Measurements from ENCODE around the gene VASH2.

Gene VASH2

DNA sequence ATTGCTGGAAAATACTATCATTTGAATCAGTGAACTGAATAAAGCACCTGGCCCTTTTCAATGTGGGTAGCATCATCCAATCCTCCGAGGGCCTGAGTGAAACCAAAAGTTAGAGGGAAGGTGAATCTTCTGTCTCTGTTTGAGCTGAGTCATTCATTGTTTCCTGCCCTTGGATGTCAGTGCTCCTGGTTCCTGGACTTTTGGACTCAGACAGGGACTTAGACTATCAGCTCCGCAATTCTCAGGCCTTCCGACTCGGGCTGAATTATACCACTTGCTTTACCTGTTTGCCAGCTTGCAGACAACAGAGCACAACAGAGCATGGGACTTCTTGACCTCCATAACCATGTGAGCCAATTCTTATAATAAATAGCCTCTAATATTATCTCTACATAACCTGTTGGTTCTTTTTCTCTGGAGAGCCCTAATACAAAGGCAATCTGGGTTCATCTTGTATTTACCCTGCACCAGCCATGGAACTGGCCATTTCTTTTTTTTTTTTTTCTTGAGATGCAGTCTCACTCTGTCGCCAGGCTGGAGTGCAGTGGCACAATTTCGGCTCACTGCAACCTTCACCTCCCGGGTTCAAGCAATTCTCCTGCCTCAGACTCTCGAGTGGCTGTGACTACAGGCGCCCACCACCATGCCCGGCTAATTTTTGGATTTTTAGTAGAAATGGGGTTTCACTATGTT lies 19.2 kb upstream of the VASH2 start:
- DNase-seq: no peak

DNA sequence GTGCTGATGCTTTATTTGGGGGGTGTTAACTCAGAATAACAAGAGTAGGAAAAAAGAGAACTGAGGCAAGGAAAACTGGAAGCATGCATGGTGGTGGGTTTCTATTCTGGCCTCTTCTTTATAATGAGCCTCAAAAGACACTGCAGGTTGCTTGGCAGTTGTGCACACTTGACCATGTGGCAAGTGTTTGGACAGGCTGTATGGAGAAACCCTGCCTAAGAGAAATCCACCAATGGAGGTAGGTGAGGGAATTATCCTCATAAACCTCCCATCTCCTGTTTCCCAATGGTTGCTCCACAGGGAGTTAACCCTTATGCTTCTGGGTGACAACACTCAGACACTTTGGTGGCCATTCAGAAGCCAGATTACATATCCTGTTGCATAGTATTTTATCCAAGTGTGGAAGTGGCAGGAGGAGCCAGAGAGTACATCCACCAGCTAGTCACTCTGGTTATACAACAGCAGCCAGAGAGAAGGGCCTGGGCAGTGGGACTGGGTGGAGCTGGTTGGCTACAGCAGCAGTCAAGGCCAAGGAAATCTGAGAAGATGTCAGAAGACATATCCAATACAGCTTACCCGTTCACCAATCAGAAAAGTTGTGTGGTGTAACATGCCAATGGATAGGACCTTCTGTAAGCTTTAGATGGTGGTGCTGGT lies 16.4 kb upstream of the VASH2 start:
- DNase-seq: no peak

GRCh38 chr1:212935387-212935981 lies 14.9 kb upstream of the VASH2 start:
- no peak for DNase-seq

DNA sequence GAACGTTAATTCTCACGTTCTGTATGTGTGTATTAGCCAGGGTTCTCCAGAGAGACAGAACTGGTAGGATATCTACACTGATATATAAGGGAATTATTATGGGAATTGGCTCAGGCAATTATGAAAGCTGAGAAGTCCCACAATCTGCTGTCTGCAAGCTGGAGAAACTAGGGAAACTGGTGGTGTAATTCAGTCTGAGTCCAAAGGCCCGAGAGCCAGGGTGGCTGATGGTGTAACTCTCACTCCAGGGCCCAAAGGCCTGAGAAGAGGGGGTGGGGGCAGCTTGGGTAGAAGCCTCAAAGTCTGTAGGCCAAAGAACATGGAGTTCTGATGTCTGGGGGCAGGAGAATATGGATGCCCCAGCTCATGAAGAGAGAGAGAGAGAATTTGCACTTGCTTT lies 13.3 kb upstream of the VASH2 start:
- DNase-seq: no peak

DNA sequence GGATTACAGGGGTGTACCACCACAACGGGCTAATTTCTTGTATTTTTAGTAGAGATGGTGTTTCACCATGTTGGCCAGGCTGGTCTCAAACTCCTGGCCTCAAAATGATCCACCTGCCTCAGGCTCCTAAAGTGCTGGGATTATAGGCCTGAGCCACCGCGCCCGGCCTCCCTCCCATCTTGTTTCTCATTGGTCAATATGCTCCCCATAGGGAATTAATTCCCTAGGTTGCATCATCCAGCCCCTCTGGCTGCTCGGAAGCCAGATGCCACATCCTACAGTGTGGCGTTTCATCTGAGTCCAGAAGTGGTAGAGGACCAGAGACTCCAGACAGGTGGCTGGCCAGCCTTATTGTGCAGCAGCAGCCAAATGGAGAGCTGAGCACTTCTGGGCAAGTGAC lies 11.5 kb upstream of the VASH2 start:
- peak; percentile 95 for DNase-seq

- no peak for DNase-seq
Observed at GRCh38 chr1:212941452-212941851, 8.9 kb upstream of the VASH2 start.

- no peak for DNase-seq
Observed at GRCh38 chr1:212942679-212943392, 7.5 kb upstream of the VASH2 start.

DNA sequence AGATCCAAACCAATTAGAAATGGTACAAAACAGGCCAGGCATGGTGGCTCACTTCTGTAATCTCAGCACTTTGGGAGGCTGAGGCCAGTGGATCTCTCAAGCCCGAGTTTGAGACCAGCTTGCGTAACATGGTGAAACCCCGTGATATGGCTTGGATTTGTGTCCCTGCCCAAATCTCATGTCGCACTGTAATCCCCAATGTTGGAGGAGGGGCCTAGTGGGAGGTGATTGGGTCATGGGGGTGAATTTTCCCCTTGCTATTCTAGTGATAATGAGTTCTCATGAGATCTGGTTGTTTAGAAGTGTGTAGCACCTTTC lies 7.0 kb upstream of the VASH2 start:
- DNase-seq: no peak

DNA sequence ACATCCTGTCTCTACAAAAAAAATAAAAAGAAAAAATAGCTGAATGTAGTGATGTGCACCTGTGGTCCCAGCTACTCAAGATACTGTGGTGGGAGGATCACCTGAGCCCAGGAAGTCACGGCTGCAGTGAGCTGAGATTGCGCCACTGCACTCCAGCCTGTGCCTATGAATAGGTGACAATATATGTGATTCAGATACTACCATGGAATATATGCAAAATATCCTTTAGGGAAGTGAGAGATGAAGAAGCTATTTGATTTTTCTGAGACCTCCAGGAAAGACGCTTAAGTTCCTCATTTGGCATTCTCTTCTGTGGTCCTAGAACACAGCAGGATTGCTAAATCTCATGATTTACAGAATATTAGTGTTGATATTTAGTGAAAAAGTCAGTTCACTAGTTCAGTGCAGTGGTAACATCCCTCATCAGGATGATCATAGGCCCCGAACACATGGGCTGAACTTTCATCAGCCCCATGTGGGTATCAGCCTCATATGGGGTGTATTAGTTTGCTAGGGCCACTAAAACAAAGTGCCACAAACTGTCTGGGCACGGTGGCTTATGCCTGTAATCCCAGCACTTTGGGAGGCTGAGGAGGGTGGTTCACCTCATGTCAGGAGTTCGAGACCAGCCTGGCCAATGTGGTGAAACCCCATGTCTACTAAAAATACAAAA lies 6.0 kb upstream of the VASH2 start:
- no peak for DNase-seq

GRCh38 chr1:212945056-212945455 lies 5.3 kb upstream of the VASH2 start:
- DNase-seq: no peak

- peak; percentile 18 for DNase-seq
Observed at GRCh38 chr1:212945463-212946160, 4.7 kb upstream of the VASH2 start.

GRCh38 chr1:212946872-212947271 lies 3.5 kb upstream of the VASH2 start:
- DNase-seq: no peak

GRCh38 chr1:212949771-212950170 lies 570 bp upstream of the VASH2 start:
- DNase-seq: no peak

DNA sequence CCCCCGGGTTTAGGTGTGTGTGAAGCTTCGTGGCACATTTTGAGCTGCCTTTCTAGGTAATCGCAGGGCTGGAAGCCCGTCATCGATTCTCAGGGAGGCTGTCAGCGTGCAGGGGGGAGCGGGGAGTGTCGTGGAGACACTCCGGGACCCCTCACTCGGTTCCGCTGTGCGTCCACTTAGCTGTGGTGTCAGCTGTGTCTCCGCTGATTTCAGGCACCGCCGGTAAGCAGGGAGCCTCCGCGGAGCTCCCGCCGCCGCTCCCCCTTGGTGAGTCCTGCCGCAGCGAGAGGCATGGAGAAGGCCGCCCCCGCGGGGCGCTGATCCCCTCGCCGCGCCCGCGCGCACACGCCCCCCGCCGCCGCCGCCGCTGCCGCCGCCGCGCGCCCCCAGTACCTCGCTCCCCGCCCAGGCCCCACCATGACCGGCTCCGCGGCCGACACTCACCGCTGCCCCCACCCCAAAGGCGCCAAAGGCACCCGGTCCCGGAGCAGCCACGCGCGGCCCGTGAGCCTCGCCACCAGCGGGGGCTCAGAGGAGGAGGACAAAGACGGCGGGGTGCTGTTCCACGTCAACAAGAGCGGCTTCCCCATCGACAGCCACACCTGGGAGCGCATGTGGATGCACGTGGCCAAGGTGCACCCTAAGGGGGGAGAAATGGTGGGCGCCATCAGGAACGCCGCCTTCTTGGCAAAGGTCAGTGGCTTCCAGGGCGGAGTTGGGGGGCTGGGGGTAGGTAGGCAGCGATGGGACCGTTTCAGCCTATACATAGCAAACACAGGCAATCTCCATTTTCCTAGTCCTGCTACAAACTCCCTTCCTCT lies 995 bp downstream of the VASH2 start:
- peak; percentile 67 for DNase-seq

DNA sequence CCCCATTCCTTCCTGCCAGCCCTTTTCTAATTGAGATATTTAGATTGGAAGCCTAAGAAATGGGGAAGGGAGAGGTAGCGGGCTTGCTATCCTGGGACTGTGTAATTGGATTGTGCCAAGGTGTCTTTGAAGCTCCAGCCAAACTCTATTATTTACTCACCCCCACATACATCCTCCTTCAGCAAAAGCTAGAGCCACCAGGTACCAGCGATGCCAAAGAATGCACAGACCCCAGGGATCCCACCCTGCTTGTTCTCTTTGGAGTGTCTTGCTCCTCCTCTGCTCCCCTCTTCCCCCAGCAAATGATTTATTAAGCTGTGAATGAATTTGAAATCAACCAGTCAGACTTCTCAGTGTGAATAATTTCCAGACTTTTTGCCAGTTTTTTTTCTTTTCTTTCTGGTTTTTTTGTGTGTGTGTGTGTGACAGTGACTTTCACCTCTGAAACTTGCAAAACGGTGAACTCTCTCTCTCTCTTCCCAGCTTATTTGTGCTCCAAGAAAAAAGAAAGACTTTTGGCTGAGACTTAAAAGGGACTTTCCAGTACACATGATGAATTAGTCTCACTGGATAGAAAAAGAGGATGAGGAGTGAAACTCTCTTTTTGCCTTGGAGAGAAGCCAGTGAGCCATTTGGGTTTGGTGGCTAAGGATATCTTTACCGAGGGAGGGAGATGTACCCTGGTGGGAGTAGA lies 1.8 kb downstream of the VASH2 start:
- DNase-seq: no peak

- DNase-seq: peak; percentile 24
Observed at GRCh38 chr1:212952641-212952976, 2.3 kb downstream of the VASH2 start.

- no peak for DNase-seq
Observed at GRCh38 chr1:212953321-212953720, 3.0 kb downstream of the VASH2 start.

GRCh38 chr1:212954514-212954913 lies 4.2 kb downstream of the VASH2 start:
- no peak for DNase-seq

DNA sequence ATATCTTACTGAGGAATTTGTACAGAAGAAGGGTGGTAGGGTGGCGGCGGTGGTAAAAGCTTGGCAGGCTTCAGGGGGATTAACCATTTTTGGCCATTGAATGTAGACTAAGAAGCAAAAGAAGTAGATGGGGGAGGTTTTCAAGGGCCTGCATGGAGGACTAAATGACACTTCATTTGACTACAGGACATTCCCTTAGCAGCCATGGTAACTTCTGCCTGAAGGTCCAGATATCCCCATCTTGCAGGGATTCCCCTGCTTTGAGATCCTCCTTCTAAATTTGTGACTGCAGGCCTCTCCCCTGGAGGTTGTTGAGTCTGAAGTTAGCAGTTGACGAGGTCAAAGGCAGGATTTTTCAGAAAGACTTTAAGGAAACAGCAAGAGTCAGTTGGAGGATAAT lies 4.8 kb downstream of the VASH2 start:
- DNase-seq: no peak

GRCh38 chr1:212955961-212956620 lies 5.8 kb downstream of the VASH2 start:
- DNase-seq: no peak

DNA sequence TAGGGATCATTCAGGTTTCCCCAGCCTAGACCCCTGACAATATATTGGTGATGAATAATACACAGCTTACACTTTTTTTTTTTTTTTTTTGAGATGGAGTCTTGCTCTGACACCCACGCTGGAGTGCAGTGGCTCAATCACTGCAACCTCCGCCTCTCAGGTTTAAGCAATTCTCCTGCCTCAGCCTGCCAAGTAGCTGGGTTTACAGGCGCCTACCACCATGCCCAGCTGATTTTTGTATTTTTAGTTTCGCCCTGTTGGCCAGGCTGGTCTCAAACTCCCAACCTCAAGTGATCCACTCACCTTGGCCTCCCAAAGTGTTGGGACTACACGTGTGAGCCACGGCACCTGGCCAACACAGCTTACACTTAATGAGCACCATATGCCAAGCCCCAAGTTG lies 7.2 kb downstream of the VASH2 start:
- DNase-seq: no peak
